ENCODE data around the gene RNU1-3.
"Not testable (repeated sequence)": the region's sequence is repeated elsewhere in the genome, so short reads cannot be mapped to it uniquely, and the experiment has no call there.

The RNU1-3 gene

GRCh38 chr1:16639091-16640031 lies 27.4 kb downstream of the RNU1-3 start:
- not testable (repeated sequence) for DNase-seq (ENCODE audit: low read depth in 2 of 2)

GRCh38 chr1:16637941-16638778 lies 28.6 kb downstream of the RNU1-3 start:
- DNase-seq (ENCODE audit: low read depth in 2 of 2): not testable (repeated sequence)

DNA sequence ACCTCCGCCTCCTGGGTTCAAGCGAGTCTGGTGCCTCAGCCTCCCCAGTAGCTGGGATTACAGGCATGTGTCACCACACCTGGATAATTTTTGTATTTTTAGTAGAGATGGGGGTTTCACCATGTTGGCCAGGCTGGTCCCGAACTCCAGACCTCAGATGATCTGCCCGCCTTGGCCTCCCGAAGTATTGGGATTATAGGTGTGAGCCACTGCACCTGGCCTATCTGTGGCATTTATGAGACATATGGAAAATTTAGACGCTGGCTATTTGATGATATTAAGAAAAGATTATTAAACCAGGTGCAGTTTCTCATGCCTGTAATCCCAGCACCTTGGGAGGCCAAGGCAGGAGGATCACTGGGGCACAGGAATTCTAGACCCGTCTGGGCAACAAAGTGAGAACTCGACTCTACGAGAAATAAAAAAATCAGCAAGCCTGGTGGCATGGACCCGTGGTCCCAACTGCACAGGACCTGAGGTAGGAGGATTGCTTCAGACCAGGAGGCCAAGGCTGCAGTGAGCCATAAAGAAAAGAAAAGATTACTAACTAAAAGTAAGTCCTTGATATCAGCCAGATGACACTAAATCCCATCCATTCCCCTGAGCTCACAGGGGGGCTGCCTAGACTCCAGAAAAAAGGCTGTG lies 30.1 kb downstream of the RNU1-3 start:
- not testable (repeated sequence) for DNase-seq (ENCODE audit: low read depth in 2 of 2)

GRCh38 chr1:16635959-16636358 lies 30.8 kb downstream of the RNU1-3 start:
- DNase-seq (ENCODE audit: low read depth in 2 of 2): not testable (repeated sequence)

- DNase-seq (ENCODE audit: low read depth in 2 of 2): not testable (repeated sequence)
These were observed 33.0 kb downstream of the RNU1-3 start for GRCh38 chr1:16633540-16634282.

DNA sequence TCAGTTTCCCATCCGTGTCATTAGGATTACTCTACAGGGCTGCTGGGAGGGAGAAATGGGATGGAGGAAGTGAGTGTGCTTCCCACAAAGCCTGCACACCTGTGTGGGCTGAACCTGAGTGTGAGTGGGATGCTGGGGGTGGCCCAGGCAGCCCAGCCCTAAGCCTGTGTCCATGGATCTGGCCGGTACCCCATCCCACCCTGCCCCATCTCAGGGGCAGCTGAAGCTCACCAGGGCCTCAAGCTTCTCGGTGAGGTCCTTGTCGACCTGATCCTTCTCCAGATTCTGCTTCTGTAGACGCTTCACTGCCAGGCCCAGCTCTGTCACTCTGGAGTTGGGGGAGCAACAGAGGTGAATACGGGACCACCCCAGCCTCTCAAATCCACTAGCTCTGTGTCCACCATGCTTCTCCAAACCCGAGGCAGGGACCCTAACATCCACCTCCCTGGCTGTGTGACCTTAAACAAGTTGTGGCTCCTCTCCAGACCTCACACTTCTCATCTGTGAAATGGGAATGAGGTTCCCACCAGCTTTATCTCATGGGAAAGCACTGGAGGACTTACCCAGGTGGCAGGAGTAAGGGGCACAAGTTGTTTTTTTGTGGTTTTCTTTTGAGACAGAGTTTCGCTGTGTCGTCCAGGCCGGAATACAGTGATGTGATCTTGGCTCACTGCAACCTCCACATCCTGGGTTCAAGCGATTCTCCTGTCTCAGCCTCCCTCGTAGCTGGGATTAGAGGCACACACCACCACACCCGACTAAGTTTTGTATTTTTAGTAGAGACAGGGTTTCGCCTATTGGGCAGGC lies 34.5 kb downstream of the RNU1-3 start:
- not testable (repeated sequence) for DNase-seq (ENCODE audit: low read depth in 2 of 2)

GRCh38 chr1:16631248-16632043 lies 35.3 kb downstream of the RNU1-3 start:
- no peak for DNase-seq (ENCODE audit: low read depth in 2 of 2)

DNA sequence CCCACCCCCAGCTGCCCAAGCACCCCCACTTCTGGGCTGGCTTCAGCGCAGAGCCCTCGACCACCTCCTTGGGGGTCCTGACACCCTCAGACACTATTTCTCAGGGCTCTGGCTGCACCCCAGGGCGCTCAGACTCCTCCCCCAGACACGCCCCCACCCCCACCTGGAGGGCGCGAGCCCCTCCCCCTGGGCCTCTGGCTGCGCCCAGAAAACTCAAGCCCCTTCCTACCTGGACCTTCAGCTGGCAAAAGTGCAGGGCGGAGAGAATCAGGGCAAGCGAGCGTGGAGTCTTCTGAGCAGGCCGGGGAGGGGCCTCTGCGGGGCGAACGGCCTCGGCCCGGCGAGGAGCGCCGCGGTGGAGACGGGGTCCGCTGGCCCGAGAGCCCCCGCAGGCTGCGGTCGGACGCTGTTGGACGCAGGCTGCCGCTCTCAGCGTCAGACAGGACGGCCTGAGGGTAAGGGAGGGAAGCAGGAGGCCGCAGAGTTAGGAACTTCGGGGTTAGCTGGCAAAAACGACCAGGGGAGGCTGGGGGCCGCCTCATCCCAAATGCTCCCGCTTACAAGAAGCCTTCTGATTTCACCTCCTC lies 36.0 kb downstream of the RNU1-3 start:
- DNase-seq (ENCODE audit: low read depth in 2 of 2): no peak

DNA sequence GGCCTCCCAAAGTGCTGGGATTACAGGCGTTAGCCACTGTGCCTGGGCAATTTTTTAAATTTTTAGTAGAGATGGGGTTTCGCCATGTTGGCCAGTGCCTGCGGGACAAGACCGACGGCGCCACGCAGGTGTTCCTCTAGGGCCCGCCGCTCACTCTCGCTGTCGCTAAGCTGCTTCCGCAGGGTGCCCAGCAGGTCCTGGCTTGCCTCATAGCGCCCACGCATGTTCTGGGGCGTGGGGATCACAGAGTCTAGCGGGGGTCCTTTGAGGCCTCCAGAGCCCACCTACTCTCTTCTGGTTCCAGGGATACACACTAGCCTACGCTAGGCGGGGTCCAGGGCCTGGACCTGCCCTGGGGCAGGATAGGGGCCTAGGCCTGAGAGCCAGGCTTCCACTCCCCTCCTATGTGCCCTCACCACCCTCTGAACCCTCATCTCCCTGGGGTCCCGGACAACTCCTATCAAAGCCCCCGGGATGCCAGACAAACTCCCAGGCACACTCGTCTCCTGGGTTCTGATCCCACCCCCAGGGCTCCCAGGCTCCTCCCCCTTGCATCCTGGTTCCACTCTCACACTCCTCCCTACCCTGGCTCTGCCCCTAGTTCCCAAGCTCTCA lies 36.7 kb downstream of the RNU1-3 start:
- DNase-seq (ENCODE audit: low read depth in 2 of 2): not testable (repeated sequence)

DNA sequence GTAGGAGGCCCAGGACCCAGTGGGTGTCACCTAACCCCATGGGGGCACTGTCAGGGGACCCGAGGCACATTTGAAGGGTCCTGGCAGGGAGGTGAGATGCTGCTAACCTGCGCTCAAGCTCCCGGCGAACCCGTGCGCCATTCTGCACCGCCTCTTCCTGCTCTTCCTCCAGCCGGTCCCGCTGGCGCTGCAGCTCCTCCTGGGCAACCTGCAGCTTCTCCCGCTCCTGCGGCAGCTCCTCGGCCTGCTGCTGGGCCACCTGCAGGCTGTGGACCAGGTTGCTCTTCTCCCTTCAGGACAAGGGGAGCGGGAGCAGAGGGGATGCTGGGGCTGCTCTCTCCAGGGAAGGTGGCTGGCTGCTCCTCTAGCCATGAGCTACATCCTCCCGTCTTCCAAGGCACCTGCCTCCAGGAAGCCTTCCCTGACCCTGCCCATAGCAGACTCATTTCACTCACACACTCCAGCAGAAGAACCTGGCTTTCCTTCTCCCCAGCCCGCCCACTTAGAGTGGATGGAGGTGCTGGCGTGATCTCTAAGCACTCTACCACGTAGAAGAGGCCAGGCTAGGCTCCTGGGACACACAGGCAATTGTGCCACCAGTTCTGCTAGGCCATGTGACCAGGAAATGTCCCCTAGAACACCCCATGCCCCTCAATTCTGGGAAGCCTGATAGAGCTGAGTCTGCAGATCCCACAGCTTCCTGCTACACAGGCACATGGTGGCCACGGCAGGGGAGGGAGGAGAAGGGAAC lies 38.2 kb downstream of the RNU1-3 start:
- no peak for DNase-seq (ENCODE audit: low read depth in 2 of 2)

DNA sequence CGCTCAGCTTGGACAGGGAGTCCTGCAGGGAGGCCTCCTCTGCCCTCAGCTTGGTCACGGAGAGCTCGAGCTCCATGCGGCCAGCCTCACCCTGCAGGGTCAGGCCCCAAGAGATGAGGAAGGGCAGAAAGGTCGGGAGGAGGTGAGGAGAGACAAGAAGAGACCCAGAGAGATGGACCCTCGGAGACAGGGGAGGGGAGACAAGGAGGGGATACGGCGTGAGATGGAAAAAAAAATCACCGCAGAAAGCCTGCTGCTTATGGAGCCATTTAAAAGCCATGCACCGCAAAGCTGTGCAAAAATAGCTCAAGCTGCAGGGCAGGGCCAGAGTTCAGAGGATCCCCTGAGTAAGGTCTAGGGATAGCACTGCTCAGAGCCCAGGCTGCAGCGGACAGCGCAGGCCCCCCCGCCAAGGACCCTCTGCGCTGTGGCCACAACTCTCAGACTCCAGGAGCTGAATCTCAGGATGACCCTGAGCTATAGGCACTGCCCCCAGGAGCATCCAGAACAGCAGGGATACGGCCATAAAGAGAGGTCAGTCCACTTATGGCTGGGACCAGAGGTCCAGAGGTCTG lies 40.3 kb downstream of the RNU1-3 start:
- not testable (repeated sequence) for DNase-seq (ENCODE audit: low read depth in 2 of 2)

DNA sequence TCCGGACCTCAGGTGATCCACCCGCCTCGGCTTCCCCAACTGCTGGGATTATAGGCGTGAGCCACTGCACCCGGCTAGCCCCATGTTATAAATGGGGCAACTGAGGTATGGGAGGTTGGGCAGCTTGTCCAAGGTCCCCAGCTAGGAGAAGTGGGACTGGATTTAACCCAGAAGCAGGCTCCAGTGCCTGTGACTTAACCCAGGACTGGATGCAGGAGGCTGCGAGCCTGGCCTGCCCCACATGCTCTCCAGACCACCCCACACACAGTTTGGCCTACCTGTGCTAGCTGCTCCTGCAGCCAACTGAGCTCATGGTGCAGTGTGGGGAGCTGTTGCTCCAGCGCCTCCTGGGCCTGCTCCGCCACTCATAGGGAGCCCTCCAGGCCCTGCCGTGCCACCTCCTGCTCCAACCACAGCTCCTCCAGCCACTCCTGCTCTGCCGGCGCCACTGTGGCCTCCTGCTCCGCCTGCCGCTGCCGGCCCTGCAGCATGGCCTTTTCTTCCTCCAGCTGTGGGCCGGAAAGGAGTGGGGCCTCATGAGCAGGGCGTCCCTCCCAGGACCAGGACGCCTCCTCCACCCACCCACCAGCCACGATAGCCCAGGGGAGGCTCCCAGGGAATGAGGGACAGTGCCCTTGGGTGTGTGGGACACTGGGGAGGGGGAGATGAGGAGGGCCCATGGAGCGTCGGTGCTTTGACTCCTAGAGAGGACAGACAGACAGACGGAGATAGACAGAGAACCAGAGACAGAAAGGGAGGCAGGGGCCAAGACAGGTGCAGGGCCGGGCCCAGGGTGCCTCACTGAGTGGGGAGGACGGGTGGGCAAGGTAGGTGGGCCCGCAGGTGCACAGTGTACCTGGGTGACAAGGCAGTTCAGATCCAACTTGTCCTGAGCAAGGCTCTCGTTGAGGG lies 41.0 kb downstream of the RNU1-3 start:
- DNase-seq (ENCODE audit: low read depth in 2 of 2): no peak

GRCh38 chr1:16623812-16624719 lies 42.7 kb downstream of the RNU1-3 start:
- not testable (repeated sequence) for DNase-seq (ENCODE audit: low read depth in 2 of 2)

DNA sequence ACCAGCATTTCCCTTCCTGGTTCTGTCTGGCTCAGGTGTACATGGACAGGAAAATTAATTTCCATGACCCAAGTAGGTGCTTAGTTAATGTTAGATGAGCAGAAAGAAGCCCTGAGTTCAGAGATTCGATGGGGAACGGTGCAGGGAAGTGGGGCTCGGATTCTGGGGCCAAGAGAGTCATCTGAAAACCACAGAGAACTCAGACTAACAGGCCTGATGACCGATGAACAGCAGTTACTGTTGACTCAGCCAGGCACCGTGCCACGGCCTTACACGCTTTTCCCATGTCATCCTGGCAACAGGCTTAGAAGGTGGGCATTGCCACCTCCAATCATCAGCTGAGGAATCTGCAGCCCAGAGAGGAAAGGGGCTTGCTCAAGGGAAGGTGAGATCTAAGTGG lies 43.4 kb downstream of the RNU1-3 start:
- DNase-seq (ENCODE audit: low read depth in 2 of 2): not testable (repeated sequence)

DNA sequence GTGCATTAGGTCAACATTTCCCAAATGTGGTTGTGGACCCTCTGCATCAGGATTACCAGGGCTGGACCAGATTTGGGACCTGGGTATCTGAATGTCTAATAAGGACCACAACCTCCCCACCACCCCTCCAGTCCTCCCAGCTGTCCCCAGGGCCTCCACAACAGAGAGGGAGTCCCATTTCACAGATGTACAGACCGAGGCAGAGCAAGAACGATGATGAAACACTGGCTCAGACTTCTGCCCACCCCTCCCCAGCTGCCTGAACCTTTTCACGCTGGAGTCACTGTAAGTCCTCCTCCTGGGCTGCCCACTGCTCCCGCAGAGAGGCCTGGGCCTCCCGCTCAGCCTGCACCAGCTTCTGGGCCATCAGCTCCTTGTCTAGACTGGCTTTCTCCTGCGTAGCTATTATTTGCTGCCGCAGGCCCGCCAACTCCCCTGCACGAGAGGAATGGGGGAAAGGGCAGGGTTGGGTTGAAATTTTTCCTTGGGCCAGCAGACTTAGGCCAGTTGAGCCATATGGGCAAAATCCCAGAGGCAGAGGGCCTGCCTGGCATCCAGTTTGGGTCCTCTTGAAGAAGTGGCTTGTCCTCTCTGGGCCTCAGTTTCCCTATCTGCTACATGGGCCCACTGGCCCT lies 45.0 kb downstream of the RNU1-3 start:
- not testable (repeated sequence) for DNase-seq (ENCODE audit: low read depth in 2 of 2)
